Panc1 (cell line): ENCODE results near the gene CES3. TPM values are rescaled to one million over a fixed set of nuclear protein-coding genes. Genes with fewer than 3 reads are reported as not detected.
A peak's percentile ranks its signal among the peaks of the same experiment; 100 is the strongest.

Source experiments
- ATAC-seq: fragments of 200-7000 bp; cut with Tn5 transposase; 2 replicates; pipeline ENCODE4 v1.9.1; 2020; ENCODE audit warnings: mild to moderate bottlenecking, moderate library complexity
- BruUV-seq: library from RNA; stranded (reverse); fragments of 400-500 nt; replicated peaks from 2 replicates; lab custom pipeline; 2021; lab: Mats Ljungman, UMichigan
- CTCF ChIA-PET: fragments of 300-600 bp; sonication (Branson Sonifier 250); formaldehyde crosslinking; loops from one replicate; lab custom pipeline; 2022; ENCODE audit warnings: antibody characterized with exemption; lab: Charles Lee
- POLR2A ChIA-PET: fragments of 300-600 bp; sonication (Branson Sonifier 250); formaldehyde crosslinking; loops from one replicate; lab custom pipeline; 2022; ENCODE audit warnings: antibody characterized with exemption; lab: Charles Lee
- DNase-seq: peaks from one replicate; pipeline ENCODE4 v3.0.0-alpha.2; 2010; ENCODE audit warnings: low read depth, low spot score
- H3K27ac ChIP-seq: 2 replicates; pipeline ENCODE4 v1.5.1; 2011; ENCODE audit warnings: mild to moderate bottlenecking, low read length, inconsistent platforms
- H3K27me3 ChIP-seq: fragments of 200-500 bp; sonication (Bioruptor generic); 2 replicates; pipeline ENCODE4 v1.6.0; 2014; ENCODE audit warnings: low read length, inconsistent platforms; ENCODE audit not compliant: control insufficient read depth, insufficient read depth
- H3K36me3 ChIP-seq: fragments of 200-500 bp; sonication (Bioruptor generic); 2 replicates; pipeline ENCODE4 v1.5.1; 2014; ENCODE audit warnings: inconsistent platforms, mild to moderate bottlenecking, low read length, moderate library complexity; ENCODE audit not compliant: control insufficient read depth, insufficient read depth
- H3K4me1 ChIP-seq: 2 replicates; pipeline ENCODE4 v1.5.1; 2011; ENCODE audit warnings: inconsistent platforms, mild to moderate bottlenecking, low read length, moderate library complexity; ENCODE audit not compliant: control insufficient read depth, insufficient read depth
- H3K4me3 ChIP-seq, 2 experiments: 2 replicates each; pipeline ENCODE4 v1.5.1; 2011 to 2012; ENCODE audit warnings: low read depth in 2 of 2, low read length in 2 of 2, mild to moderate bottlenecking in 2 of 2, inconsistent platforms in 1 of 2, moderate library complexity in 1 of 2
- H3K9me3 ChIP-seq: fragments of 200-500 bp; sonication (Bioruptor generic); 2 replicates; pipeline ENCODE4 v1.5.1; 2014; ENCODE audit warnings: low read depth, mild to moderate bottlenecking, inconsistent platforms, low read length, moderate library complexity; ENCODE audit not compliant: control insufficient read depth, insufficient read depth
- CTCF ChIP-seq: fragments of 450-650 bp; IDR thresholded peaks from 2 replicates; pipeline ENCODE4 v1.5.1; 2017; ENCODE audit warnings: mild to moderate bottlenecking
- POLR2AphosphoS5 ChIP-seq: IDR thresholded peaks from 2 replicates; pipeline ENCODE4 v1.6.1; 2012; ENCODE audit warnings: mild to moderate bottlenecking, low read depth, low read length, moderate library complexity
- REST ChIP-seq, 2 experiments: IDR thresholded peaks; 2 replicates each; pipeline ENCODE4 v1.6.1; 2011 to 2012; ENCODE audit warnings: low read depth in 2 of 2, control low read depth in 1 of 2, low read length in 1 of 2, mild to moderate bottlenecking in 1 of 2, moderate library complexity in 1 of 2; ENCODE audit not compliant: insufficient read depth in 1 of 2
- SIN3A ChIP-seq: IDR thresholded peaks from 2 replicates; pipeline ENCODE4 v1.6.1; 2012; ENCODE audit warnings: low read depth, mild to moderate bottlenecking, low read length, moderate library complexity, borderline replicate concordance; ENCODE audit not compliant: insufficient read depth
- TCF7L2 ChIP-seq: IDR thresholded peaks from 2 replicates; pipeline ENCODE4 v1.6.1; 2011; ENCODE audit warnings: mild to moderate bottlenecking, low read depth, low read length, inconsistent platforms
- in situ Hi-C: cut with HindIII; loops from 2 replicates; pipeline ENCODE4 v1.10.0; 2016; ENCODE audit warnings: low sequenced_read_pairs, low pct_unique_long_range_greater_than_20kb
- intact Hi-C: fragments of 100-400 bp; cut with micrococcal nuclease; formaldehyde crosslinking; loops from one replicate; pipeline ENCODE4 v1.10.0; 2022; ENCODE audit not compliant: unreplicated experiment
- total RNA-seq: library from RNA; stranded (reverse); gene quantifications from one replicate; pipeline ENCODE4 v1.2.1, GENCODE V29; 2021; ENCODE audit not compliant: unreplicated experiment

The CES3 gene
- total RNA-seq, 1 experiment from 2014 or later, result not detected

- Histone ChIP-seq H3K36me3 (no peaks in the 10 kb centered on the region), H3K9me3 (no peaks in the 10 kb centered on the region), H3K4me1 (peaks cover 7% of the 10 kb centered on the region), H3K27me3 (no peaks in the 10 kb centered on the region), H3K4me3 (no peak overlapping the region), H3K27ac (no peak overlapping the region)
- intact Hi-C loops (loop anchor here (10.0 kb wide), 1 partner anchor 232 kb away; the partner anchor contains the start of gene MATCAP1), in situ Hi-C loops (no loop called here)
- BruUV-seq, result no TSS peak
- DNase-seq, result no peak
- no peak for ATAC-seq
- POLR2A ChIA-PET, result no interaction called here
- CTCF ChIA-PET, result interaction anchor here (0.6 kb wide), 1 partner anchor 203 kb away, joined by 3 read pairs; no protein-coding TSS in a partner anchor
- no peak for TF ChIP-seq REST (IDR thresholded peaks at IDR 0.05; ENCODE audit: insufficient read depth in 1 of 2, low read depth in 2 of 2, low read length in 1 of 2)
- no peak for TF ChIP-seq SIN3A
- no peak for TF ChIP-seq TCF7L2
- no peak for TF ChIP-seq CTCF
Measured at GRCh38 chr16:66952430-66953110, 8.5 kb upstream of the CES3 start.

GRCh38 chr16:66953462-66954096 is 7.5 kb upstream of the CES3 start:
- no peaks in the 10 kb centered on the region for H3K27me3 ChIP-seq
- no peak for TF ChIP-seq POLR2AphosphoS5
- TF ChIP-seq SIN3A, result no peak
- TF ChIP-seq CTCF, result no peak
- no peak for TF ChIP-seq TCF7L2
- TF ChIP-seq REST (IDR thresholded peaks at IDR 0.05; ENCODE audit: insufficient read depth in 1 of 2, low read depth in 2 of 2, low read length in 1 of 2), result no peak
- H3K36me3 ChIP-seq, result no peaks in the 10 kb centered on the region
- no peaks in the 10 kb centered on the region for H3K9me3 ChIP-seq
- peaks cover 7% of the 10 kb centered on the region for H3K4me1 ChIP-seq
- intact Hi-C loops (loop anchor here (10.0 kb wide), 1 partner anchor 231 kb away; the partner anchor contains the start of gene MATCAP1), in situ Hi-C loops (no loop called here)
- H3K27ac ChIP-seq, result no peak overlapping the region
- DNase-seq (no peak), ATAC-seq (peak; percentile 20; the same call in 1 of the 2 replicates)
- CTCF ChIA-PET, result interaction anchor here (0.5 to 0.9 kb wide), 3 partner anchors 13 to 332 kb away, joined by 3 to 6 read pairs (median 3); no protein-coding TSS in a partner anchor
- no TSS peak for BruUV-seq
- no peak overlapping the region for H3K4me3 ChIP-seq
- POLR2A ChIA-PET, result no interaction called here
